GM12878 (cell line): Measurements from ENCODE around the gene MPDZ. TPM values are rescaled to one million over a fixed set of nuclear protein-coding genes. Genes with fewer than 3 reads are reported as not detected.

Experiments used
- ATAC-seq: fragments of 200-7000 bp; cut with Tn5 transposase; 3 replicates; pipeline ENCODE4 v1.9.1; 2020; ENCODE audit warnings: mild to moderate bottlenecking, moderate library complexity
- BruUV-seq: library from RNA; stranded (reverse); fragments of 400-500 nt; replicated peaks from 2 replicates; lab custom pipeline; 2021; lab: Mats Ljungman, UMichigan
- CTCF ChIA-PET: fragments of 300-600 bp; sonication (Branson Sonifier 250); formaldehyde crosslinking; extraction: SDS; loops from one replicate; lab custom pipeline; 2021; ENCODE audit warnings: inconsistent platforms; lab: Yijun Ruan, JAX
- POLR2A ChIA-PET: fragments of 350-600 bp; formaldehyde crosslinking; extraction: SDS; loops from one replicate; lab custom pipeline; 2021; ENCODE audit warnings: inconsistent platforms; lab: Charles Lee
- RAD21 ChIA-PET: fragments of 300-600 bp; sonication (Branson Sonifier 250); formaldehyde crosslinking; loops from one replicate; lab custom pipeline; 2023; ENCODE audit warnings: antibody characterized with exemption; ENCODE audit not compliant: unreplicated experiment; lab: Charles Lee
- SMC1A ChIA-PET: fragments of 300-600 bp; sonication (Branson Sonifier 250); formaldehyde crosslinking; loops from one replicate; lab custom pipeline; 2023; ENCODE audit not compliant: unreplicated experiment, uncharacterized antibody; lab: Charles Lee
- DNase-seq: peaks from one replicate; pipeline ENCODE4 v3.0.0-alpha.2; 2011; ENCODE audit warnings: low read depth, low spot score
- FAIRE-seq: peaks from 3 replicates; lab custom pipeline; 2011; peaks lifted over from hg19 to GRCh38; lab: Jason Lieb, UNC
- H2AFZ ChIP-seq: 2 replicates; pipeline ENCODE4 v1.6.0; 2011; ENCODE audit warnings: low read depth, low read length, control low read depth; ENCODE audit not compliant: control insufficient read depth
- H3K27ac ChIP-seq: 2 replicates; pipeline ENCODE4 v1.5.1; 2011; ENCODE audit warnings: control low read depth; ENCODE audit not compliant: control insufficient read depth, insufficient read depth
- H3K27me3 ChIP-seq, 2 experiments: replicated peaks in 1 of 2; 2 replicates each; pipeline versions ENCODE4 v1.6.0 to v1.6.1; 2011; ENCODE audit warnings: low read length in 1 of 2; ENCODE audit not compliant: control insufficient read depth in 2 of 2, insufficient read depth in 2 of 2
- H3K36me3 ChIP-seq, 2 experiments: 2 replicates each; pipeline ENCODE4 v1.5.1; 2011; ENCODE audit warnings: low read length in 1 of 2; ENCODE audit not compliant: control insufficient read depth in 2 of 2, insufficient read depth in 2 of 2
- H3K4me1 ChIP-seq: 2 replicates; pipeline ENCODE4 v1.6.1; 2011; ENCODE audit warnings: mild to moderate bottlenecking, low read length, moderate library complexity, mixed read lengths; ENCODE audit not compliant: control insufficient read depth, insufficient read depth
- H3K4me2 ChIP-seq: 2 replicates; pipeline ENCODE4 v1.6.0; 2011; ENCODE audit warnings: control low read depth; ENCODE audit not compliant: control insufficient read depth, insufficient read depth
- H3K4me3 ChIP-seq: fragments of 200-600 bp; sonication (generic); 2 replicates; pipeline ENCODE4 v1.5.1; 2016
- H3K79me2 ChIP-seq: 2 replicates; pipeline ENCODE4 v1.6.0; 2011; ENCODE audit warnings: low read length; ENCODE audit not compliant: control insufficient read depth, insufficient read depth
- H3K9ac ChIP-seq: 2 replicates; pipeline ENCODE4 v1.8.0; 2011; ENCODE audit warnings: low read length, control low read depth, mixed read lengths; ENCODE audit not compliant: control insufficient read depth, insufficient read depth
- H3K9me3 ChIP-seq: replicated peaks from 3 replicates; pipeline ENCODE4 v1.5.1; 2011; ENCODE audit warnings: mild to moderate bottlenecking, low read length; ENCODE audit not compliant: control insufficient read depth, insufficient read depth
- H4K20me1 ChIP-seq: 2 replicates; pipeline ENCODE4 v1.6.0; 2011; ENCODE audit not compliant: control insufficient read depth, insufficient read depth
- BRCA1 ChIP-seq: IDR thresholded peaks from 2 replicates; pipeline ENCODE4 v1.6.1; 2011; ENCODE audit warnings: low read depth, low read length, improper control_type of control experiment
- CBFB ChIP-seq: IDR thresholded peaks from 2 replicates; pipeline ENCODE4 v1.6.1; 2016; ENCODE audit warnings: antibody characterized with exemption, low read depth
- CHD1 ChIP-seq: IDR thresholded peaks from 2 replicates; pipeline ENCODE4 v1.6.1; 2012; ENCODE audit warnings: low read depth, low read length, improper control_type of control experiment
- CREB1 ChIP-seq: IDR thresholded peaks from 2 replicates; pipeline ENCODE4 v1.6.1; 2012; ENCODE audit warnings: low read depth, mild to moderate bottlenecking, inconsistent platforms
- ESRRA ChIP-seq: IDR thresholded peaks from 2 replicates; pipeline ENCODE4 v1.6.1; 2012; ENCODE audit warnings: mild to moderate bottlenecking, low read length, improper control_type of control experiment
- IRF3 ChIP-seq: fragments of 450-650 bp; IDR thresholded peaks from 2 replicates; pipeline ENCODE4 v1.6.1; 2014; ENCODE audit warnings: mild to moderate bottlenecking
- MEF2B ChIP-seq: fragments of 450-650 bp; IDR thresholded peaks from 2 replicates; pipeline ENCODE4 v1.6.1; 2018; ENCODE audit warnings: mild to moderate bottlenecking, moderate library complexity; ENCODE audit not compliant: partially characterized antibody, poor library complexity, severe bottlenecking
- NBN ChIP-seq: fragments of 450-650 bp; IDR thresholded peaks from 2 replicates; pipeline ENCODE4 v1.6.1; 2016
- PBX3 ChIP-seq: IDR thresholded peaks from 2 replicates; pipeline ENCODE4 v1.6.1; 2011; ENCODE audit warnings: mild to moderate bottlenecking, low read depth, low read length, moderate library complexity; ENCODE audit not compliant: insufficient replicate concordance
- SMAD1 ChIP-seq: fragments of 450-650 bp; IDR thresholded peaks from 2 replicates; pipeline ENCODE4 v1.6.1; 2018; ENCODE audit warnings: mild to moderate bottlenecking, low read depth; ENCODE audit not compliant: partially characterized antibody
- SMC3 ChIP-seq: IDR thresholded peaks from 2 replicates; pipeline ENCODE4 v1.6.1; 2011; ENCODE audit warnings: low read length, improper control_type of control experiment, borderline replicate concordance
- STAT1 ChIP-seq: fragments of 450-650 bp; conservative IDR thresholded peaks from 2 replicates; pipeline ENCODE4 v1.6.1; 2014; ENCODE audit warnings: antibody characterized with exemption, mild to moderate bottlenecking
- SUZ12 ChIP-seq: fragments of 200-600 bp; sonication (generic); IDR thresholded peaks from one replicate; pipeline ENCODE4 v1.6.1; 2018; ENCODE audit warnings: antibody characterized with exemption, mild to moderate bottlenecking; ENCODE audit not compliant: unreplicated experiment
- TCF7 ChIP-seq: IDR thresholded peaks from 2 replicates; pipeline ENCODE4 v1.6.1; 2014; ENCODE audit warnings: antibody characterized with exemption, borderline replicate concordance
- USF1 ChIP-seq: IDR thresholded peaks from 2 replicates; pipeline ENCODE4 v1.6.1; 2011; ENCODE audit warnings: borderline replicate concordance, low read depth, mild to moderate bottlenecking, moderate library complexity, mixed read lengths, low read length; ENCODE audit not compliant: insufficient read depth; ENCODE audit errors: extremely low read length
- ZNF592 ChIP-seq: fragments of 450-650 bp; IDR thresholded peaks from 2 replicates; pipeline ENCODE4 v1.6.1; 2017; ENCODE audit warnings: mild to moderate bottlenecking, moderate library complexity
- WGBS: methylation state at CpG from one replicate; pipeline ENCODE4 v1.1.6; 2016; ENCODE audit warnings: low lambda C conversion rate; ENCODE audit not compliant: insufficient replicate concordance, insufficient coverage; ENCODE audit errors: missing lambda C conversion rate; 5-methylcytosine and 5-hydroxymethylcytosine counted together
- in situ Hi-C: fragments of 300-500 bp; cut with MboI; formaldehyde crosslinking; loops from 9 replicates; pipeline ENCODE4 v1.14.3; 2018; ENCODE audit warnings: mixed read lengths
- intact Hi-C: fragments of 100-400 bp; cut with micrococcal nuclease; formaldehyde crosslinking; loops from one replicate; pipeline ENCODE4 v1.14.2; 2022; ENCODE audit not compliant: unreplicated experiment
- polyA plus RNA-seq, 11 experiments: library from polyadenylated mRNA; depleted of rRNA in 4 of 11; unstranded in 6 of 11; stranded (reverse) in 5 of 11; fragments of >200 nt; fragmentation: Nextera tagmentation in 4 of 11; fragmentation: Illumina TruSeq in 1 of 11; extraction: Ambion mirVana in 4 of 11; extraction: Trizol in 1 of 11; gene quantifications; 1 replicate in 1 of 11; 2 replicates in 10 of 11; pipeline versions ENCODE4 v1.2.1 to v1.2.3, GENCODE V29; 2011 to 2016; ENCODE audit warnings: inconsistent platforms in 2 of 11, missing spikeins in 2 of 11, low read depth in 1 of 11
- total RNA-seq, 4 experiments: library from RNA; depleted of rRNA in 3 of 4; stranded (reverse); fragments of >200 nt in 3 of 4; fragmentation: Illumina TruSeq in 1 of 4; extraction: Trizol in 1 of 4; gene quantifications; 2 replicates each; pipeline versions ENCODE4 v1.2.1 to v1.2.3, GENCODE V29; 2013 to 2021

MPDZ gene
- total and polyA plus RNA-seq, 10 of the 15 experiments (the other 5 are each of a cell fraction or from before 2014, with no cell fraction given): 0.36 TPM; not detected in 9

- TF ChIP-seq MEF2B (no peak), CHD1 (no peak)
Observed at GRCh38 chr9:13083963-13084528, 195.4 kb downstream of the MPDZ start (continued).

GRCh38 chr9:13083366-13083765 is 196.1 kb downstream of the MPDZ start:
- SMC1A ChIA-PET: no interaction called here
- CTCF ChIA-PET: no interaction called here
- TF ChIP-seq CREB1: no peak
- TF ChIP-seq USF1: no peak
- no peak for TF ChIP-seq SUZ12
- TF ChIP-seq ESRRA: no peak
- no peak for TF ChIP-seq SMC3
- no peak for TF ChIP-seq BRCA1
- TF ChIP-seq CBFB: no peak
- no peak for TF ChIP-seq TCF7
- TF ChIP-seq NBN: no peak
- no peak for TF ChIP-seq IRF3
- no peak for TF ChIP-seq STAT1
- no peak for TF ChIP-seq ZNF592
- no peak for TF ChIP-seq SMAD1
- TF ChIP-seq PBX3: no peak
- Histone ChIP-seq H3K4me1 (no peaks in the 10 kb centered on the region), H3K4me3 (no peak overlapping the region), H3K27ac (no peak overlapping the region), H3K27me3 (no peaks in the 10 kb centered on the region), H3K36me3 (no peaks in the 10 kb centered on the region), H3K9ac (no peak overlapping the region), H3K79me2 (no peaks in the 10 kb centered on the region), H3K9me3 (no peaks in the 10 kb centered on the region), H3K4me2 (no peak overlapping the region), H4K20me1 (no peaks in the 10 kb centered on the region), H2AFZ (no peak overlapping the region)
- POLR2A ChIA-PET: no interaction called here
- FAIRE-seq (no peak), DNase-seq (no peak), ATAC-seq (no peak)
- RAD21 ChIA-PET: no interaction called here
- intact Hi-C loops (loop anchor here (10.0 kb wide), 2 partner anchors 189 to 449 kb away; no protein-coding TSS in a partner anchor), in situ Hi-C loops (no loop called here)
- no TSS peak for BruUV-seq
- whole genome bisulfite sequencing: 22% methylated on average over 2 of the region's 2 CpGs
